ENCODE data around the gene AUH. TPM values are rescaled to one million over a fixed set of nuclear protein-coding genes. Genes with fewer than 3 reads are reported as not detected.

The AUH gene
- total and polyA plus RNA-seq, 2 donors (not counting 1 experiment from before 2014, with no cell fraction given) = 11.3 to 55.5 TPM

DNA sequence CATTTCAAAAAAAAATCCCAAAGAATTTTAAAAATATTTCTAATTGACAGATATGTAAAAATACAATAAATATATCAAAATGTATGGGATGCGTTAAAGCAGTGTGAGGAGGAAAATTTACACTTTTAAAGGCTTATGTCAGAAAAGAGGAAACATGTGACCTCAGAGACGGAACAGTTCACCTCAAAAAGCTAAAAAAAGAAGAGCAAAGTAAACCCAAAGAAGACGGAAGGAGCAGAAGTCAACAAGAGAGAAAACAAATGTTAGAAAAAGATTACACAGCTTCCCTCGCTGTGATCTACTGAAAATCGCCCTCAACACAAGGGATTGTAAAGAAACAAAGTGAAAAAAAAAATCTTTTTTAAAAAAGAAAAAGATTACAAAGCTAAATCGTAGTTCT is 186.9 kb downstream of the AUH start:
- no peak overlapping the region for H3K9ac ChIP-seq (ENCODE audit: insufficient read depth, low read length)
- no peak overlapping the region for H3K4me3 ChIP-seq (replicated peaks in 1 of 4; ENCODE audit: control extremely low read depth in 1 of 4, insufficient read depth in 1 of 4, low read depth in 3 of 4, low read length in 4 of 4)
- peaks cover 9% of the 10 kb centered on the region for H3K4me1 ChIP-seq (ENCODE audit: control insufficient read depth, extremely low read depth, insufficient read depth, low read length)
- no peak overlapping the region for H2AFZ ChIP-seq (ENCODE audit: low read length)
- no peaks in the 10 kb centered on the region for H3K36me3 ChIP-seq (ENCODE audit: control insufficient read depth, insufficient read depth, low read length)
- no peaks in the 10 kb centered on the region for H4K20me1 ChIP-seq (ENCODE audit: control insufficient read depth, extremely low read depth, insufficient read depth, low read length)
- no peak overlapping the region for H3K27ac ChIP-seq (ENCODE audit: insufficient read depth, low read length)
- TF ChIP-seq, protein P1, sequence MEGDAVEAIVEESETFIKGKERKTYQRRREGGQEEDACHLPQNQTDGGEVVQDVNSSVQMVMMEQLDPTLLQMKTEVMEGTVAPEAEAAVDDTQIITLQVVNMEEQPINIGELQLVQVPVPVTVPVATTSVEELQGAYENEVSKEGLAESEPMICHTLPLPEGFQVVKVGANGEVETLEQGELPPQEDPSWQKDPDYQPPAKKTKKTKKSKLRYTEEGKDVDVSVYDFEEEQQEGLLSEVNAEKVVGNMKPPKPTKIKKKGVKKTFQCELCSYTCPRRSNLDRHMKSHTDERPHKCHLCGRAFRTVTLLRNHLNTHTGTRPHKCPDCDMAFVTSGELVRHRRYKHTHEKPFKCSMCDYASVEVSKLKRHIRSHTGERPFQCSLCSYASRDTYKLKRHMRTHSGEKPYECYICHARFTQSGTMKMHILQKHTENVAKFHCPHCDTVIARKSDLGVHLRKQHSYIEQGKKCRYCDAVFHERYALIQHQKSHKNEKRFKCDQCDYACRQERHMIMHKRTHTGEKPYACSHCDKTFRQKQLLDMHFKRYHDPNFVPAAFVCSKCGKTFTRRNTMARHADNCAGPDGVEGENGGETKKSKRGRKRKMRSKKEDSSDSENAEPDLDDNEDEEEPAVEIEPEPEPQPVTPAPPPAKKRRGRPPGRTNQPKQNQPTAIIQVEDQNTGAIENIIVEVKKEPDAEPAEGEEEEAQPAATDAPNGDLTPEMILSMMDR (conservative IDR thresholded peaks at IDR 0.05 in 1 of 2, IDR thresholded peaks at IDR 0.05 in 1 of 2; ENCODE audit: low read depth in 1 of 2, low read length in 2 of 2) = no peak
- no peak overlapping the region for H3K4me2 ChIP-seq (ENCODE audit: extremely low read depth, insufficient read depth, low read length)
- DNase-seq (ENCODE audit: low read depth in 2 of 2) = no peak
- no peaks in the 10 kb centered on the region for H3K79me2 ChIP-seq (ENCODE audit: control insufficient read depth, insufficient read depth, low read length)
- H3K9me3 ChIP-seq (ENCODE audit: control insufficient read depth, insufficient read depth, low read depth, low read length) = no peaks in the 10 kb centered on the region
- H3K27me3 ChIP-seq (ENCODE audit: control insufficient read depth, insufficient read depth, low read length) = no peaks in the 10 kb centered on the region

DNA sequence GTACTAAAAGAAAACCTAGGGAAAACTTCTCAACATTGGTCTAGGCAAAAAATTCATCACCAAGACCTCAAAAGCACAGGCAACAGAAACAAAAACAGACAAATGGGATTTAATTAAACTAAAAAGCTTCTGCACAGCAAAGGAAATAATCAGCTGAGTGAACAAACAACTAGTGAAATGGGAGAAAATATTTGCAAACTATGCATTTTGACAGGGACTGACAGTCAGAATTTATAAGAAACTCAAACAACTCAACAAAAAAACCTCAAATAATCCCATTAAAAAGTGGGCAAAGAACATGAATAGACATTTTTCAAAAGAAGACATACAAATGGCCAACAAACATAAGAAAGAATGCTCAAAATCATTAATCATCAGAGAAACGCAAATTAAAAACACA is 189.4 kb downstream of the AUH start:
- DNase-seq (ENCODE audit: low read depth in 2 of 2) = no peak
- no peak overlapping the region for H3K4me3 ChIP-seq (replicated peaks in 1 of 4; ENCODE audit: control extremely low read depth in 1 of 4, insufficient read depth in 1 of 4, low read depth in 3 of 4, low read length in 4 of 4)
- no peaks in the 10 kb centered on the region for H3K4me1 ChIP-seq (ENCODE audit: control insufficient read depth, extremely low read depth, insufficient read depth, low read length)
- H3K27me3 ChIP-seq (ENCODE audit: control insufficient read depth, insufficient read depth, low read length) = no peaks in the 10 kb centered on the region
- no peak overlapping the region for H3K4me2 ChIP-seq (ENCODE audit: extremely low read depth, insufficient read depth, low read length)
- H4K20me1 ChIP-seq (ENCODE audit: control insufficient read depth, extremely low read depth, insufficient read depth, low read length) = no peaks in the 10 kb centered on the region
- H2AFZ ChIP-seq (ENCODE audit: low read length) = no peak overlapping the region
- H3K36me3 ChIP-seq (ENCODE audit: control insufficient read depth, insufficient read depth, low read length) = no peaks in the 10 kb centered on the region
- TF ChIP-seq, protein P1 (conservative IDR thresholded peaks at IDR 0.05 in 1 of 2, IDR thresholded peaks at IDR 0.05 in 1 of 2; ENCODE audit: low read depth in 1 of 2, low read length in 2 of 2) = no peak
- no peak for TF ChIP-seq EZH2 (IDR thresholded peaks at IDR 0.05; ENCODE audit: low read length, missing control alignments)
- no peak overlapping the region for H3K9ac ChIP-seq (ENCODE audit: insufficient read depth, low read length)
- H3K79me2 ChIP-seq (ENCODE audit: control insufficient read depth, insufficient read depth, low read length) = no peaks in the 10 kb centered on the region
- no peak overlapping the region for H3K27ac ChIP-seq (ENCODE audit: insufficient read depth, low read length)
- H3K9me3 ChIP-seq (ENCODE audit: control insufficient read depth, insufficient read depth, low read depth, low read length) = no peaks in the 10 kb centered on the region

DNA sequence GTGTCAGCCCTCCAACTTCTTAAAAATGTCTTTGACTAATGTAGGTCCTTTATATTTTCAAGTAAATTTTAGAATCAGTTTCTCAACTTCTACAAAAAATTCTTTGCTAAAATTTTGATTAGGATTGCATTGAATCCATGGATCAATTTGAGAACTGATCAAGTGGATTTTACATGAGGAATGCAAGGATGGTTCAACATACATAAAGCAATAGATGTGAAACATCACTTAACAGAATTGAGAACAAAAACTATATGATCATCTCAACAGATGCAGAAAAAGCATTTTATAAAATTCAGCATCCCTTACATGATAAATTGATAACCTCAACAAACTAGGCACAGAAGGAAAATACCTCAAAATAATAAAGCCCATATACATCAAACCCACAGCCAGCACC is 190.8 kb downstream of the AUH start:
- no peaks in the 10 kb centered on the region for H3K9me3 ChIP-seq (ENCODE audit: control insufficient read depth, insufficient read depth, low read depth, low read length)
- no peak overlapping the region for H3K9ac ChIP-seq (ENCODE audit: insufficient read depth, low read length)
- no peaks in the 10 kb centered on the region for H3K79me2 ChIP-seq (ENCODE audit: control insufficient read depth, insufficient read depth, low read length)
- no peaks in the 10 kb centered on the region for H3K27me3 ChIP-seq (ENCODE audit: control insufficient read depth, insufficient read depth, low read length)
- H3K27ac ChIP-seq (ENCODE audit: insufficient read depth, low read length) = no peak overlapping the region
- H3K4me3 ChIP-seq (replicated peaks in 1 of 4; ENCODE audit: control extremely low read depth in 1 of 4, insufficient read depth in 1 of 4, low read depth in 3 of 4, low read length in 4 of 4) = no peak overlapping the region
- TF ChIP-seq, protein P1 (conservative IDR thresholded peaks at IDR 0.05 in 1 of 2, IDR thresholded peaks at IDR 0.05 in 1 of 2; ENCODE audit: low read depth in 1 of 2, low read length in 2 of 2) = no peak
- TF ChIP-seq EZH2 (IDR thresholded peaks at IDR 0.05; ENCODE audit: low read length, missing control alignments) = no peak
- H3K36me3 ChIP-seq (ENCODE audit: control insufficient read depth, insufficient read depth, low read length) = no peaks in the 10 kb centered on the region
- H3K4me1 ChIP-seq (ENCODE audit: control insufficient read depth, extremely low read depth, insufficient read depth, low read length) = peaks cover 5% of the 10 kb centered on the region
- H2AFZ ChIP-seq (ENCODE audit: low read length) = no peak overlapping the region
- H3K4me2 ChIP-seq (ENCODE audit: extremely low read depth, insufficient read depth, low read length) = no peak overlapping the region
- no peak for DNase-seq (ENCODE audit: low read depth in 2 of 2)
- H4K20me1 ChIP-seq (ENCODE audit: control insufficient read depth, extremely low read depth, insufficient read depth, low read length) = no peaks in the 10 kb centered on the region

All from fibroblast of lung (primary cell).